Measurements from ENCODE around the gene RBM17.
"Not testable (repeated sequence)": the region's sequence is repeated elsewhere in the genome, so short reads cannot be mapped to it uniquely, and the experiment has no call there.

Gene RBM17

DNA sequence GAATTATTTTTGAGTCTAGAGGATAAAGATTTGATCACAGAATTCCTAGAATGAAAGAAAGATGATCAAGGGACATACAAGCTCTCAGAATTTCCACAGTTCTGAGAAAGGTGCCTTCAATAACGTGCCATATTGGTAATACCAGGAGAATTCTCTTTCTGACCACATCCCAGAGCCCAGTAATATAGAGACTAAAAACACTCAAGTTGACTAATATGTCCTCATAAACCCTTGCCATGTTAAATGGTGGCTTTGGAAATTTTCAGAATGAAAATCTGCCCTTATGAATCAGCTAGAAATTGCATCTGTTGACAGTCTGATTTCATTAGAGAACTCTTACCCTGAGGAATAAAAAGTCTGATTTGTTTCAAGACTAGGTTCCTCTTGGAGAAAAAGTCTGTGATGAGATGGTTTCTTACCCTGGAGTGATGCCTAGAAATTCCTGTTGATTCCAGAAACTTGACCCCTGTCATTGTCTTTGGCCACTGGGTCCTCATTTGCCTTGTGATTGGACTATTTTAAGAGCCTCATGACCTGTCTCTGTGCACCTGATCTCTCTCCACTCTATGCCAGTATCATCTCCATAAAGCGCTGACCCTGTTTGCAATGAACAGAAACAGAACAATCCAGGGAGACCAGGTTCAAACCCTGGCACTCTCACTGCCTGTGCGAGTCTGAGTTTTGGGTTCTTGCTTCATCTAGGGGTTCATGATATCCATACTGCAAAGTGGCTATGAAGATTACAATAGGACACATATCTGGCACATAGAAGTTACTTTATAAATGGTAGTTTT, 30.0 kb upstream of the RBM17 start:
- no peak for DNase-seq

DNA sequence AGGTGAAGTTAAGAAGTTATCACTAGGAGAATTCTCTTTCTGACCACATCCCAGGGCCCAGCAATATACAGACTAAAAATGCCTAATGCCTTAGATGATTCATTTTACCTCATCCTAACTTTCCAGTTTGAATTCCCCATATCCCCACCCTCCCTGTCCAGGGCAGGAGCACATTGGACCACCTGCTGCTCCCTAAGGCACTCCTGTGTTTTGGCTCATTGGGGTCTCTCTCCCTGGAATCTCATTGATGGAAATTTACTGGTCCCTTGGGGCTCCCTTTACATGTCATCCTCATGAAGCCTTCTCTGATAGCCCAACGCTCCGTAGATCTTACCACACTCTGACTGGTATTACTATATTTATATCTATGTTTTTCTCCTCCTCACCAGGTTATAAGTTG, 29.3 kb upstream of the RBM17 start:
- no peak for DNase-seq

DNA sequence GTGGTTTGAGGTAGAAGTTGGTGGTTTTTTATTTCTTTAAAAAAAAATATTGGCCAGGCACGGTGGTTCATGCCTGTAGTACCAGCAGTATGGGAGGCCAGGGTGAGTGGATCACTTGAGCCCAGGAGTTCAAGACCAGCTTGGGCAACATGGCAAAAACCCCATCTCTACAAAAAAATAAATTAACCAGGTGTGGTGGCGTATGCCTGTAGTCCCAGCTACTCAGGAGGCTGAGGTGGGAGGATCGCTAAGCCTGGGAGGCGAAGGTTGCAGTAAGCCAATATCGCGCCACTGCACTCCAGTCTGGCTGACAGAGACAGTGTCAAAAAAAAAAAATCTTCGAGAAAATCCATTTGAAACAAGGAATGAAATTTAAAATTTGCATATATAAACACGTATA, 27.8 kb upstream of the RBM17 start:
- DNase-seq, result no peak

DNA sequence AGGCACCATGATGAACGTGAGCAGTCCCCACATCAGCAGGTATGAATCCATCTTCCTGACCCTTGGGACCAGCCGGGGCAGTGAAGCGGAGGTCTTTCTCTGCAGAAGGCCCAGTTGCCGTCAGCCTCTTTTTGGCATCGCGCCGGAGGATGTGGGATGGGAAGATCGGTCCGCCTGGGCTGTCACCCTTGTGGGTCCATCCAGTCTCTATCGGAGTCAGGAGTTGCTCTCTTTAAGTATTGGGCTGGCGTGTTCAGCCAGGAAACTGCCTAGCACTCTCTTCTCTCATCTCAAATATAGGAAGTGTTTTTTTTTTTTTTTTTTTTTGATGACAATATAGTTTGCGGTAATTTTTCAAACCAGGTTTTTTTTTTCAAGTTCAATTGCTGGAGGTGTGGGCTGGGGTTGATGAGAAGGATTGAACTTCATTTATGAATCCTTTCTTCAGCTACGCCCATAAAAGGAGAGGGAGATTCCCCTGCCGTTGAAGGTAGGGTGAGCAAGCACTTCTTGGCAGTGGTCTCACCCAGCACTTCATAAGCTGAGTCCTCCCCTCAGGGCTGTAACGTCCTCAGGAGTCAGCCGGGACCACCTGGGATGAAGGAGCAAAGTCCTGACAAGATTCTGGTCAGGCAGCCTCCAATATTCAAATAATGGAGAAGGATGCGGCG, 26.6 kb upstream of the RBM17 start, which contains the start of gene IL2RA:
Gene IL2RA (minus strand): TSS at position 267 of the 671 bp plus-strand sequence. CDS start 216 bp downstream, at position 51.
- no peak for DNase-seq

DNA sequence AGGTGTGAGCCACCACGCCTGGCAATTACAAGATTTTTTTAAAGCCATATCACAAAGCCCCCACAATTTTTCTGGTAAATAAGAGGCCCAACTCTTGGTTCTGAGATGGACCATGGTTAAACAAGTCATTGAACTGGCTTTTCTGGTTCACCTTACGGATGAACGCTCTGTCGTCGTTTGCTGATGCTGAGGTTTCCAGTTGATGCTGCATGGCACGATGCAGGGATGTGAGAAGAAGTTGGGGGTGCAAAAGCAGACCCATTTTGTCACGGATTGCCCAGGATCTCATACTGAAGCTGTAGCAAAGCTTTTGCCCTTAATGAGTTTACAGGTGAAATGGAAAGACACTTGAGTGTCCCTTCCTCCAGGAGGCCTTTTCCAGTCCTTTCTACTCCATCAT, 24.7 kb upstream of the RBM17 start:
- DNase-seq, result no peak

DNA sequence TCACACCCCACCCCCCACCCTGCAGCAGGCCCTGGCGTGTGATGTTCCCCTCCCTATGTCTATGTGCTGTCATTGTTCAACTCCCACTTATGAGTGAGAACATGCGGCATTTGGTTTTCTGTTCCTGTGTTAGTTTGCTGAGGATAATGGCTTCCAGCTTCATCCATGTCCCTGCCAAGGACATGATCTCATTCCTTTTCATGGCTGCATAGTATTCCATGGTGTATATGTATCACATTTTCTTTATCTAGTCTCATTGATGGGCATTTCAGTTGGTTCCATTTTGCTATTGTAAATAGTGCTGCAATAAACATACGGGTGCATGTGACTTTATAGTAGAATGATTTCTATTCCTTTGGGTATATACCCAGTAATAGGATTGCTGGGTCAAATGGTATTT, 24.1 kb upstream of the RBM17 start:
- DNase-seq, result not testable (repeated sequence)

DNA sequence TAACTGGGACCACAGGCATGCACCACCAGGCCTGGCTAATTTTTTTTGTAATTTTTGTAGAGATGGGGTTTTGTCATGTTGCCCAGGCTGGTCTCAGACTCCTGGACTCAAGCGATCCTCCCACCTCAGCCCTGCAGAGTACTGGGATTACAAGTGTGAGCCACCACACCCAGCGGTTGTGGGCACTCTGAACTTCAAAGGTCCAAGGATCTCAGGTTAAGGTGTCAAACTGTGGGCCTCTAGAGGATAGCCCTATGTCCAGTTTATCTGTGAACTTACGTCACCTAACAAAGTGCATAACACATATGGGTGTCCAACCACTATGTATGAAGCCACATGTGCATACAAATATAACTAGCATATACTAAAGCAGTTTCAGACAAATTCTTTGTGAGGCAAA, 23.4 kb upstream of the RBM17 start:
- DNase-seq, result no peak

DNA sequence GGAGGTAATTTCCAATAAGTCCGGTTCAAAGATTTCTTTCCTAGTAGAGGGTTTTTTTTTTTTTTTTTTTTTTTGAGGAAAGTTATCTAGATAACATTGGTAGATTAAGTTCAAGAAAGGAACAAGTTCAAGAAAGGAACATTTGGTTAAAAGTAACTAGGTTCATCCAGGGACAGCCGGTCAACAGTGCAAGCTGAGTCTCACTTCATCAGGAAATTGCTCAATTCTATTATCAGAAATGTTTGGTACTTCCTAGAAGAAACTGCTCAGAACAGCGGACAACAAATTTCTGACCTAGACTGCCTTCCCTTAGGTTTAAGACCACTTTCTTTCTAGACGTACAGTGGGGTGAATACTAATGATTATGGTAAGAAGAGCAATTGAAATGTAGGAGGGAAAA, 23.0 kb upstream of the RBM17 start:
- no peak for DNase-seq

DNA sequence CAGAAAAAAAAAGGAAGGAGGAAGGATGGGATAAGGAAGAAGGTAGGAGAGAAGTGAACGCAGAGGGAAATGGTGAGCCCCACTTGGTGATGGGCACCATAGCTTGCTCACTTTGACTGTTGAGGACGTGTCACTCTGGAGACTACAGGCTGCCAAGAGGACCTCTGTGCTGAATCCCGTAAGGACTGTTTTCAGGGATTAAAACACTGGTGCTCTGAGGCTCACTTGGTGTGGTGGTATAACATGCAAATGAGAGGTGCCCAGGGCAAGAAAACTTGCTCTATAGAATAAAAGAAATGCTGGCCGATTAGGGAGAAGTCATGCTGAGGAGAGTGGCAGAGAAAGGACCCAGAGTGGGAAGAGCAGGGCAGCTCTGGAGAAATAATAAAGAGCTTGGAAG, 21.4 kb upstream of the RBM17 start:
- DNase-seq, result no peak

DNA sequence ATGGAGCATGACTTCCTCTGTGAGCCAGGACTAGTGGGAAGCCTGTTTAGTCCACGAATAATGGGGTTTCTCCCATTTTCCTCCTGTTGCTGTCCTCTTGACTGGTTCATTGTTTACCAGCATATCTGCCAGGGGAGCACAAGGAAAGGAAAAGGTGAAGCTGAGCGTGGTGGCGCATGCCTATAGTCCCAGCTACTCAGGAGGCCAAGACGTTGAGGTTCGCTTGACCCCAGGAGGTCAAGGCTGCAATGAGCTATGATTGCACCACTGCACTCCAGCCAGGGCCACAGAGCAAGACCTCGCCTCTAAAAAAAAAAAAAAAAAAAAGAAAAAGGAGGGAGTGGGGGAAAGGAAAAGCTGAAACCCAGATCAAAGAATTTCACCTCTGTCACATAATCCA, 20.8 kb upstream of the RBM17 start:
- DNase-seq, result no peak

DNA sequence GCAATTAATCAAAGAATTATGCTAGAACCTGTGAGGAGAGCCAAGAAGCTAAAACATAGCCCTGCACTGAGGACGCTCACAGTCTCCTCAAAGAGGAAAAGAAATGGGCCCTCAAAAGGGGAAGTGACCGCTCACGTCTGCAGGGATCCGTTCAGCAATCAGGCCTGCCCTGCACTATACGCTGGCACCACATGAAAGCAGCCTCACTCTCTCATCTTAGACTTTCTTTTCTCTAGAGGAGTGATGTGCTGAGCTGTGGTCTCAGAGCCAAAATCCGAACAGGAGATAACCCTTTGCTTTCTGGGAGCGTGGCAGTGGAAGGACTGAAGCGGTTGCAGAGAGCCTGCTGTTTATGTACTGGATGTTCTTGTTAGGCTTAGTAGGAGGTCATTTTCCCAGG, 20.4 kb upstream of the RBM17 start:
- DNase-seq, result no peak

DNA sequence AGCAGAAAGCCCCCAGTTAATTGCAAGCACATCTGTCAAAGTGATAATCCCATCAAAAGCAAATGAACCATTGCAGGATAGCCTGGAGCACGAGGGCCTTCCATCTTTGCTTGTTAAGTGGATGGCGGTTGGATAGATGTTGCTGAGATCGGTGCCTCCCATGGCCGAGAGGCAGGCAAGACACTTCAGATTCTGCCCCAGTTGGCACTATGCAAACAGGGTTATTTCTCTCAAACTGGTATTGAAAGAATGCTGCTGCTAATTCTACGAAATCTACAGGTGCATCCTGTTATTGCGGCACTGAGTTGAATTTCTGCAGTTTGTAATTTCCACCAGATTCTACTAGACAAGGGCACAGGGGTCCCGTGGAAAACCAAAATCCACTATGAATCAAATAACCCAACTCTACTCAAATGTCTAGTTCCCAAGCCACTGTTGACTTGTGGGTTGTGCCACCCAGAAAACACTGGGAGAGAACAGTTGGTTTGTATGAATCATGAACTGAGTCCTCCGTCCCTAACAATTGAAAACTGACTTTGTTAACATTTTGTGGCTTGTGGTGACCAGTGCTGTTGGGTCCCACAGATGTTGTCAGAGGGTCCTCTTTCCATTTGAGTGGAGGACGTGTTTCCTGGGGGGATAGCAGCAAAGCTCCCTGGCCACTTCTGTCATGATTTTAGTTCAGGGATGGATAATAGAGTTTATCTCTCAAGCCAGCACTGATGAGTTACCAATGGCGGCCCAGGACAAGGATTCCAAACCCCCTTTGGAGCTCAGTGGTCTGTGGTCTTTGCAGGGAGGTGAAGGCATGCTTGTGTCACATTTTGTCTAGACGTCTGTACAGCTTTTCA, 19.5 kb upstream of the RBM17 start:
- DNase-seq, result no peak

DNA sequence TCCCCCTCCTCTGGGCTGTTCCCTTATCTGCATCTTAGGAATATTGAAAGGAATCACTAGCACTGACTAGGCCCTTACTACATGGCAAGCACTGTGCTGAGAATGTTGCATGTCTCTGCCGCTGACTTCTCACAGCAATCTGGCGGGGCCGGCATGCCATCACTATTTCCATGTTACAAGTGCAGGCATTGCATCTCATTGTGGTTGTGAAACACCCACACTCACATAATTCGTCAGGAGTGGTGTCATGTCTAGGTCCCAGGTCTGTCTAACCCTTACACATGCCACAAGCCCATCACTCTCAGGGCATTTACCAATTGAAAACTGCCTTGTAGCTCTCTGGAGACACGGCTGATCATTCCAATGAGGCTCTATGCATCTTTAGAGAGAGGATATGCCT, 18.2 kb upstream of the RBM17 start:
- DNase-seq, result no peak

DNA sequence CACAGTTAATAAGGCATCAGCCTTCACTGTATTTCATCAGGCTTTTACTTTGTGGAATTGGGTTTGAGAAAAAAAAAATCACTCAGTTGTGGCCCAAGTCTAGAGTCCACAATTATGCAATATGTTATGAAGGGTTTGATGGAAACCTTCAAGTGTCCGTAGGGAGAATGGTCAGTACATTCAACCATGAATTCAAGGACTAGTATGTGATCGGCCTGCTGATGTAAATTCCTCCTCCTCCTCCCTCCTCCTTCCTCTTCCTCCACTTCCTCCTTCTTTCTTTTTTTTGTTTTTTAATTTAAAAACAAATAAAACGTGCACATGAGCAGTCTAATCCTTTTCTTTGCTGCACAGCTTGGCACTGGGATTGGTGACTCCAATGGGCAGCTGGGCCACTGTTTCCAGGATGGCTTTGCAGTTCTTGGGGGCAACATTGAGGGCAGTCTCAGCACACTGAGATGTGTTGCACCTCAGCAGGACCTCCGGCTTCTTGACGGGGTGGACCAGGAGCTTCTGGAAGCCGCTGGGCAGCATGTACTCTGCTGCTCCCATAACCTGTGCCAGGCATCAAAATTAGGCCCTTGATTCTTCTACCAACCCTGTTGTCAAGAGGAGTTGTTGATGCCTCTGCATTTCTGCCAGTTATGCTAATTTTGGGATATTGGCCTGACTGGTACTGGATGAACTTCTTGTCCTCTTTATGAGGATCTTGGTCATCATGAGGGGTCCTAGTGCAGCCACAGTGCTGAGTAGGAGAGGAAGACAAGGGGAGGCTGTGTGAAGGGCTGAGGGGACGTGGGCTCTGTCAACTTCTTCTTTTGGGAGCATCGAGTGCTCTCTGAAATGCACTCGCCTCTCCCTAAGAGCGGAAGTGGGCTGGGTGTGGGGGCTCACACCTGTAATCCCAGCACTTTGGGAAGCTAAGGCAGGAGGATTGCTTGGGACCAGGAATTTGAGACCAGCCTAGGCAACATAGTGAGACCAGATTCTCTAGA, 17.4 kb upstream of the RBM17 start:
- DNase-seq, result no peak

DNA sequence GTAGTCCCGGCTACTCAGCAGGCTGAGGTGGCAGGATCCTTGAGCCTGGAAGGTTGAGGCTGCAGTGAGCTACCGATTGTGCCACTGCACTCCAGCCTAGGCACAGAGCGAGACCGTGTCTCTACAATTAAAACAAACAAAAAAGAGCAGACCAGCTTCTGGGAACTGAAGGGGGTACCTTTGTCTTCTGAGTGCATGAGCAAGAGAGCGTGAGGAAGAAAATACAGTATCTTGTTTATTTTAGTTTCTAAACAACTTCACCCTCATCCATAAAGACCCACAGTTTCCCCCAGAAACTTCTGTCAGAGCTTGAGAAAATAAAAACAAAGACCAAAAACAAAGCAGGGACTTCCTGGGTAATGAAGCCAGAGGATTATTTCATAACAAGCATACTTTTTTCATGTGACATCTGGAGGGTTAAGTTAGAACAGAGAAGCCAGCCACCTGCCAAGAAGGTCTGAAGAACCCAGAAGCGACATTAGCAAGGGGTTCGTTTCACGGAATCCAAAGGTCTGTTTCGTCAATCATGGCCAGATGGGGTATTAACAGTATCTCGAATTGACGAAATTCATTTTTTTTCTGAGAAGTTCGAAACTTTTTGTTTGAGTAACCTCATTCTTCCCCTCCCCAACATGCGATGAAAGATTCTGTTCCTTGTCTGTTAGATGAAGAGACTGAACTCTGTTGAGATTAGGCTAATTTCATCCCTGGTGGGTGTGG, 16.5 kb upstream of the RBM17 start:
- DNase-seq, result no peak

DNA sequence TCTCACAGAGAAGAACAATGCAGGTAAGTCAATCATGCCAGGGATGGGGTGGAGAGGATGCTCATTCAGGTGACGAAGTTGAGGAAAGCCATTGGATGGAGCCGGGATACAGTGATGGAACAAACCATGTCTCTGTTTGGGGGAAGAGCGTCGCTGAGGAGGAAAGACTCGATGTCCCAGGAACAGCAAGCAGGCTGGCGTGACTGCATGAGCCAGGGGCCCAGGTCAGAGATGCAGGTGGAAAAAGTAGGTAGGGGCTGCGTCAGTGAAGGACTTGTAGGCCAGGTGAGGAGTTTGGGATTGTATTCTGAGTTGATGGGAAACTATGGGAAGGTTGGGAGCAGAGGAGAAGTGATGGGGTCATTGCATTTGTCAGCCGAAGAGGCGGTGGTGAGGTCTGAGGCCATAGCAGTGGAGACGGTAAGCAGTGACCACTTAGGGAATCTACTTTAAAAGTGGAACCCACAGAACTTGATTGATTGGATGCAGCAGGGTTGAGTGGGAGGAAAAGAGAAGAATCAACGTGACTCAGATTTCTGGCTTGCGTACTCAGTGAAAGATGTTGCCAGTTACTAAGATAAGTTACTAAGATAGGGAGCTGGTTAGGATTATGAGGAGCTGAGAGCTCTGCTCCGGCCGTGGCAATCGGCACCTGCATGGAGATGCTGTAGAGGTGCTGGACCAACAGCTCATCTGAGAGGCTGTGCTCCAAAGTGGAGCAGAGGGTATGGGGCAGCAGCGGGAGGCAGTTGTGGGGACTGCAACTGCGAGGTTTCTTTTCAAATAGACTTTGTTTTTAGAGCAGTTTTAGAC, 14.1 kb upstream of the RBM17 start:
- no peak for DNase-seq

DNA sequence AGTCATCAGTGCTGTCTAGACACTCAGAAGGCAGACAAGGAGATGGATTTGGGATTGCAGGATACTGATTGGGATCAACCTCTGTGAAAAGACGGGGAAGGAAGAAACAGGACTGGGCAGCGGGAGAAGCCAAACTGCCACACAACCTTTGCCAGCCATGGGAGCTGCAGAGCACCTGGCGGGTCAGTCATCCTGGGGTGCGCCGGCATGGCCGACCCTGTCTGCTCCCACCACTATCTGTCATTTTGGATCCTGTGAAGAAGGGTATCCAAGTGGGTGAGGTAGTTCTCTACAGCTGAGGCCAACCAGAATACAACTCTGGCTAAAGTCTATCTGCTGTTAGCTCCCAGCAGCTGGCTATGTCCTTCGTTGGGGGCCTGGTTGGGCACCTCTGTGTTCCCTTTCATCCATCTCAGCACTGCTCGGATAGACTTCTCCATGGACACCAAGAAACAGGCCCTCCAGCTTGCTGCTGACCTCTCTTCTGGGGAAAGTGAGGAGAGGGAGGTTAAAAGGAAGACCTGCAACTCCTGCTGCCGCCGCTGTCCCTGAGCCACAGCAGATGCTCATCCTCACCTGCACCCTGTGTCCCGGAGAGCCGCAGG, 11.7 kb upstream of the RBM17 start:
- no peak for DNase-seq

DNA sequence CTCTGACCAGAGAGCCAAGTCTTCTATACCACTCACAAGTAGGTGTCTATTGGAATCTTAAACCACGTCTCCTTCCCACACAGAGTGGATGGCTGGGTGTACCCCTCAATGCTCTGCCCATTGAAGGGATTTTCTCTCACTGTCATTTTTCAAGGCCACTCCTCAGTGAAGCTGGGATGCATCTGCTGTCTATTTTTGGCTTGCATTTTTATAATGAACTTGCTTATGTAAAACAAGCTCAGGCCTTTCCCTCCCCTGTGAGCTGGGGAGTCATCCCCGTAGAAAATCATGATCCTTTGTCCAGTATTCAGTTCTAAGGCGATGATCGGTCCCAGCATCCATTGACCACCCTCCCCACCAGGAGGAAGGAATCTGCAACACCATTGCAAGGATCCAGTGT, 9.8 kb upstream of the RBM17 start:
- DNase-seq, result no peak

DNA sequence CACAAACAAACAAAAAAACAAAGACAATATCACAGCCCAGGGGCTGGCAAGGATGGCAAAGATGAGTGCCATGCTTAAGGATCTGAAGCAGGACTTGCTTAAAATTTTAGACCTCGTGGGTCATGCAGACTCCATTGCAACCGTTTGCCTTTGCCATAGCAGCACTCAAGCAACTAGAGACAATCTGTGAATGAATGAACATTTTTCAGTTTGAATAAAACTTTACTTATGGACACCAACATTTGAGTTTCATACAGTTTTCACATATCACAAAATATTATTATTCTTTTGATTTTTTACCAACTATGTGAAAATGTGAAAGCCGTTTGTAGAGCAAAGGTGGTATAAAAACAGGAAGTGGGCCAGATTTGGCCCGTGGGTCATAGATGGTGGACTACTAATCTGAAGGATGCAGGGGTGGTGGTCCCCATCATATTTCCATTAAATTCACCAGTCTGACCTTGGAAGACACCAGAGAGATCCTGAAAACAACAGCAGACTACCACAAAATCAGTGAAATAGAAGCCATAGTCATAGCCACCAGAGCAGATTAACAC, 8.3 kb upstream of the RBM17 start:
- no peak for DNase-seq

All from NCI-H1436 (cell line).